Measurements from ENCODE around the gene MRPL14. TPM values are rescaled to one million over a fixed set of nuclear protein-coding genes. Genes with fewer than 3 reads are reported as not detected.

The MRPL14 gene
- total RNA-seq, 3 donors from 2014 or later = 24.6 to 55.7 (median 30.4) TPM

DNA sequence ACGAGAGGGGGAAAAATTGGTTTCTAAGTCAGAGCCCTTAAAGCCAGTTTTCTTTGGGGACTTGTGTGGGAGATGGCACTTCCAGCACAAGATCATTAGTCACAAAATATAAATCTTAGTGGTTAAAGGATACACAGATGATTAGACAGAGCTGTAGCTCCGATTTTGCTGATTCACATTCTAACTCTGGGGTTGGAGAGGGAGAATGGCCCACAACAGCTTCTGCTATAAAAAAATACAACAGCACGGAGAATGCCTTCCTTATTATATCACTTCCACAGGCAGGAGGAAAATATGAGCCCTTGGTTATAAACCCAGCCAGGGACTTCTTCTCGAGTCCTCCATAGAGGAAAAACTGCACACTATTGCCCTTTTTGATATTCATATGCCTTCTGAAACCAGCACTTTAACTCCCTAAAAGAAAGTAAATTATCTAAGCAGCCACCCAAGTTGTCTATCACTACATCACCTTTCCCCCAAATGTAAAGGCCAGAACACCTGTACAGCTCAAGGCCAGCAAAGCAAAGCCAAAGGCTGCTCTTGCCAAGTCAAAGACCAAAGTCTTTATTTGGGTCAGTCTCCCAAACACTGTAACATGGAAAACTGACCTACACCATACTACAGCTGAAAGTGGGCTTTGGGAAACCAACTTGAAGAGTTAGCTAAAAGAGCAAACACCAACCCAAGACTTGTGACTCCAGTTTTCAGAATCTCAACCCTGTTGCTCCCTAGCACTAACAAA lies 10.4 kb downstream of the MRPL14 start:
- Histone ChIP-seq H3K27me3 (no peaks in the 10 kb centered on the region), H3K9me3 (no peaks in the 10 kb centered on the region), H3K27ac (peak overlapping the region in 1 of 2 donors; percentile 80), H3K36me3 (peaks cover 4% of the 10 kb centered on the region), H3K4me3 (no peak overlapping the region), H3K4me1 (peaks cover 0 to 7% of the 10 kb centered on the region in 2 donors)
- no peak for TF ChIP-seq POLR2A (IDR thresholded peaks at IDR 0.05)
- TF ChIP-seq POLR2AphosphoS5 (IDR thresholded peaks at IDR 0.05) = no peak
- TF ChIP-seq, protein P1, sequence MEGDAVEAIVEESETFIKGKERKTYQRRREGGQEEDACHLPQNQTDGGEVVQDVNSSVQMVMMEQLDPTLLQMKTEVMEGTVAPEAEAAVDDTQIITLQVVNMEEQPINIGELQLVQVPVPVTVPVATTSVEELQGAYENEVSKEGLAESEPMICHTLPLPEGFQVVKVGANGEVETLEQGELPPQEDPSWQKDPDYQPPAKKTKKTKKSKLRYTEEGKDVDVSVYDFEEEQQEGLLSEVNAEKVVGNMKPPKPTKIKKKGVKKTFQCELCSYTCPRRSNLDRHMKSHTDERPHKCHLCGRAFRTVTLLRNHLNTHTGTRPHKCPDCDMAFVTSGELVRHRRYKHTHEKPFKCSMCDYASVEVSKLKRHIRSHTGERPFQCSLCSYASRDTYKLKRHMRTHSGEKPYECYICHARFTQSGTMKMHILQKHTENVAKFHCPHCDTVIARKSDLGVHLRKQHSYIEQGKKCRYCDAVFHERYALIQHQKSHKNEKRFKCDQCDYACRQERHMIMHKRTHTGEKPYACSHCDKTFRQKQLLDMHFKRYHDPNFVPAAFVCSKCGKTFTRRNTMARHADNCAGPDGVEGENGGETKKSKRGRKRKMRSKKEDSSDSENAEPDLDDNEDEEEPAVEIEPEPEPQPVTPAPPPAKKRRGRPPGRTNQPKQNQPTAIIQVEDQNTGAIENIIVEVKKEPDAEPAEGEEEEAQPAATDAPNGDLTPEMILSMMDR (IDR thresholded peaks at IDR 0.05) = no peak
- intact Hi-C loops (cut with DNase I; ENCODE audit: low total_unique reads) = no loop called here
- no peak for DNase-seq (ENCODE audit: low spot score in 2 of 2)

DNA sequence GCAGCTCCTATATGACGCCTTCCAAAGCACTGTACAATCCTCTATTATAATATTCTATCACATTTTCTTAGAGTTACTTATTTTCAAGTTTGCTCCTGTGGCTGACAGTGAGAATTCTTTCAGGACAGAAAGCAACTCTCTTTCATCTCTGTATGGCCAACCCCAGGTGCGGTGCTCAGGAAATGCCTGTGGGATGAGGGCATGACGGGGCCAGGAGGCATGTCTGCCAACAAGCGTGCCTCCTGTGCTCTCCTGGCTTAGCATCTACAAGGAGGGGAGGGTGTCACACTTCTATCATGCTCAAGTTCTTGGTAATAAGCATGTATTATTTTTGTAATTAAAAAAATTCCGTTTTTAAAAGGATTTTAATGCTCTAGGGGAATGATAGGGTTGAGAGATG lies 11.4 kb downstream of the MRPL14 start:
- peak in 1 of 2 donors; percentile 84 for DNase-seq (ENCODE audit: low spot score in 2 of 2)
- H3K36me3 ChIP-seq = peaks cover 4% of the 10 kb centered on the region
- no peak overlapping the region for H3K4me3 ChIP-seq
- TF ChIP-seq, protein P1 (IDR thresholded peaks at IDR 0.05) = no peak
- TF ChIP-seq POLR2AphosphoS5 (IDR thresholded peaks at IDR 0.05) (no peak), POLR2A (IDR thresholded peaks at IDR 0.05) (no peak)
- intact Hi-C loops (cut with DNase I; ENCODE audit: low total_unique reads) = no loop called here
- no peaks in the 10 kb centered on the region for H3K27me3 ChIP-seq
- peak overlapping the region; percentile 20 to 80 for H3K27ac ChIP-seq
- peaks cover 0 to 7% of the 10 kb centered on the region in 2 donors for H3K4me1 ChIP-seq
- H3K9me3 ChIP-seq = no peaks in the 10 kb centered on the region

DNA sequence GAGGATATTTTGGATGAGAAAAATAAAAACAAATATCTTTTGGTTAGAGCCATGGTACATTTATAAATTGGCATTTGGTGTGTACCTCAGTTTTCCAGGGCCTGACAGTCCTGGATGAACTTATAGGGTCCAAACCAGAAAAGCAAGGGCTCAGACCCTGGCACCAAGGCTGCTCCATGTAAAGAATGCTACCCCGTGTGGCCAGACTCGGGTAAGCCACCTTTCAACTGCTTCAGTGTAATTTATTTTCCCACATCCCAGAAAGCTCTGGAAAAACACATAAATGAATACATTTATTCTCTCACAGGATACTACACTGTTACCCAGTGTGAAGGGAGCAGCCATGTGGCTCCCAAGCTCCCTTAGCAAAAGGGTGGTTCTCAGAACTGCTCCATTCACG lies 13.8 kb downstream of the MRPL14 start:
- H3K9me3 ChIP-seq = no peaks in the 10 kb centered on the region
- intact Hi-C loops (cut with DNase I; ENCODE audit: low total_unique reads) = no loop called here
- H3K36me3 ChIP-seq = peaks cover 4% of the 10 kb centered on the region
- DNase-seq (ENCODE audit: low spot score in 2 of 2) = no peak
- no peaks in the 10 kb centered on the region for H3K27me3 ChIP-seq
- H3K4me1 ChIP-seq = peaks cover 0 to 7% of the 10 kb centered on the region in 2 donors
- no peak overlapping the region for H3K27ac ChIP-seq
- TF ChIP-seq, protein P1 (IDR thresholded peaks at IDR 0.05) = no peak
- H3K4me3 ChIP-seq = no peak overlapping the region

DNA sequence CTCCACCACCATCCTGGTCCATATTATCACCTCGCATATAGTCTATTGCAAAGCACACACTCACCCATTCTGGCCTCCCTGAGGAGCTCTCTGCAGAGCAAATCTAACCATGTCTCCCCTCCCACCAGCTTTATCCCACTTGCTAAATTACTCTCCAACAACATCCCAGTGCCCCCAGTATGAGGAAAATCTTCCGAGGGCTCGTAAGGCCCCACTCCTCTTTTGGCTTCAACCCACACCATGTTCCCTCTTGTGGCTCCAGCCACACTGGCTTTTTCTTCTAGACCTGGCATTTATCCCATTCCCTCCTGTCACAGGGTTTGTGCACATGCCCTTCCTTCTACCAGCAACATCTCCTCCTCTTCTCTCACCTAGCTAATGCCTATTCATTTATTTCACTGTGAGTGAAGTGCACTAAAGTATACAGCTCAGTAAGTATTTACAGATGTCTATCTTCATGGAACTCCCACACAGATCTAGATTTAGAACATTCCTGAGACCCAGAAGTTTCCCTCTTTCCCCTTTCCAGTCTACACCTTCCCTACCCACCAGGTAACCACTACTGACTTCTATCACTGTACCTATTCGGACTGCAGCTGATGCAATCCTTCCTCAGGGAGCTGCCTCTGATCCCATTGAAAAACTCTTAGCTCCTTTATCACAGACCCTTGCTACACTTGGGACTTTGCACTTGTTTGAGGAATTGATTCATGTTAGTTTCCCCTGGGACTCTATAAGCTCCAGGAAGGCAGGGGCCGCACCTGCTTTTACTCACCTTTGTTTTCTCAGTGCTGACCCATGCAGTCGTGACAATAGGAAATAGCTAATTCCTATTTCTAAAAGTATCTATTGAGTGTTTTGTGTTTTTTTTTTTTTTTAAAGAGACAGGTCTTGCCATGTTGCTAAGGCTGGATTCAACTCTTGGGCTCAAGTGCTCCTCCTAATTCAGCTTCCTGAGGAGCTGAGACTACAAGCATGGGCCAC lies 15.5 kb downstream of the MRPL14 start:
- intact Hi-C loops (cut with DNase I; ENCODE audit: low total_unique reads) = no loop called here
- peaks cover 4% of the 10 kb centered on the region for H3K36me3 ChIP-seq
- no peak overlapping the region for H3K4me3 ChIP-seq
- no peaks in the 10 kb centered on the region for H3K9me3 ChIP-seq
- no peak for DNase-seq (ENCODE audit: low spot score in 2 of 2)
- TF ChIP-seq, protein P1 (IDR thresholded peaks at IDR 0.05) = no peak
- TF ChIP-seq POLR2A (IDR thresholded peaks at IDR 0.05) = no peak
- no peak for TF ChIP-seq POLR2AphosphoS5 (IDR thresholded peaks at IDR 0.05)
- H3K27ac ChIP-seq = no peak overlapping the region
- peaks cover 0 to 7% of the 10 kb centered on the region in 2 donors for H3K4me1 ChIP-seq
- H3K27me3 ChIP-seq = no peaks in the 10 kb centered on the region

DNA sequence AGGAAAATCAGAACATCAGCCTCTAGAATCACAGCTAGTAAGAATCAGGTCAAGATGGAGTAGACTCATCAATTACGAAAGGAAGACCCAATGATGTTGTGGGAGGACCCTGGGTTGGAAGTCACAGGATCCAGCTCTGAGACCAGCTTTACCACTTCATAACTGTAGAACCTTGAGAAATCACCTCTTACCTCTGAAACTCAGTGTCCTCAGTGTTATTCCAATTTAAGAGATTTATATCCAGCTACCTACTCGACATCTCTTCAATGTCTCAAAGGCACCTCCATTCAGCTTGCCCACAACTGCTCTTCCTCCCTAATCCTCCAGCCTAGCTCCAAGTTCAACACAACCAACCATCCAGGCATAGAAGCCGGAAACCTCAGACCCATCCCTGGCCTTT lies 16.3 kb downstream of the MRPL14 start:
- DNase-seq (ENCODE audit: low spot score in 2 of 2) = no peak
- H3K36me3 ChIP-seq = peaks cover 4% of the 10 kb centered on the region
- H3K9me3 ChIP-seq = no peaks in the 10 kb centered on the region

More for the DNA sequence above, 16.3 kb downstream of the MRPL14 start:
- Histone ChIP-seq H3K4me1 (peaks cover 0 to 7% of the 10 kb centered on the region in 2 donors), H3K27ac (no peak overlapping the region), H3K27me3 (no peaks in the 10 kb centered on the region), H3K4me3 (no peak overlapping the region)
- TF ChIP-seq POLR2AphosphoS5 (IDR thresholded peaks at IDR 0.05) (no peak), POLR2A (IDR thresholded peaks at IDR 0.05) (no peak)
- TF ChIP-seq, protein P1 (IDR thresholded peaks at IDR 0.05) = no peak
- intact Hi-C loops (cut with DNase I; ENCODE audit: low total_unique reads) = no loop called here
